Measurements from ENCODE around the gene CACNA1A.
A peak's percentile ranks its signal among the peaks of the same experiment; 100 is the strongest.
"Not testable (repeated sequence)": the region's sequence is repeated elsewhere in the genome, so short reads cannot be mapped to it uniquely, and the experiment has no call there.

The CACNA1A gene

GRCh38 chr19:13492128-13492527 is 14.2 kb downstream of the CACNA1A start:
- DNase-seq = peak; percentile 5

GRCh38 chr19:13487985-13488384 is 18.3 kb downstream of the CACNA1A start:
- no peak for DNase-seq

- DNase-seq = no peak
Observed at GRCh38 chr19:13484166-13484565, 22.1 kb downstream of the CACNA1A start.

DNA sequence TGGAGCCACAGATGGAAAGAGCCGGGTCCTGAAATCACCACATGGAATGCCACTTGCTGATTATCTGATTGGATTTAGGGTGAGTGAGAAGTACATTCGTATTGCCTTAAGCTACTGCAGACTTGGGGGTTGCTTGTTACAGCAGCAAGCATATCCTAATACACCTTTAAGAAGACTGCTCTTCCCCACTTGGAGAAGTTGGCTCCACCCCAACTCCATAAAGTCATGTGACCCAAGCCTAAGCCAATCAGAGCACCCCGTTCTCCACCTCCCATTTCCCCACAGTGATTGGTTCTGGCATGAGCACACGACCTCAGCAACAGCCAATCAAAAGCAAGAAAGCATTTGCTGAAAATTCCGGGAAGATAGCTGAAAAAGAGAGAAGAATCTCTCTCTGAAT is 23.1 kb downstream of the CACNA1A start:
- DNase-seq = no peak

DNA sequence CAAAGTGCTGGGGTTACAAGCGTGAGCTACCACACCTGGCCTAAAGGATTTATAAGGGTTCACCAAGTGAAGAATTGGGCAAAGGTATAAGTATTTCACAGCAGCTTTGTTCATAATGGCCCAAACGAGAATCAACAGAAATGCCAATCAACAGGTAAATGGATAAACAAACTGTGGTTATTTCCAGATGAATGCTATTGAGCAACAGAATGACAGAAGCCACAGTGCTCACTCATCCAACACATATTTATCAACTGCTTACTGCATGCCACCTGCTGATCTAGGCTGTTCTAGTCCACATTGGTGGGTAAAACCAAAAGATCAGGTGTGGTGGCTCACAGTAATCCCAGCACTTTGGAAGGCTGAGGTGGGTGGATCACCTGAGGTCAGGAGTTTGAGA is 27.7 kb downstream of the CACNA1A start:
- DNase-seq = no peak

- no peak for DNase-seq
Observed at GRCh38 chr19:13476071-13476470, 30.2 kb downstream of the CACNA1A start.

GRCh38 chr19:13475044-13475443 is 31.2 kb downstream of the CACNA1A start:
- no peak for DNase-seq

- DNase-seq = no peak
Observed at GRCh38 chr19:13466697-13467096, 39.6 kb downstream of the CACNA1A start.

DNA sequence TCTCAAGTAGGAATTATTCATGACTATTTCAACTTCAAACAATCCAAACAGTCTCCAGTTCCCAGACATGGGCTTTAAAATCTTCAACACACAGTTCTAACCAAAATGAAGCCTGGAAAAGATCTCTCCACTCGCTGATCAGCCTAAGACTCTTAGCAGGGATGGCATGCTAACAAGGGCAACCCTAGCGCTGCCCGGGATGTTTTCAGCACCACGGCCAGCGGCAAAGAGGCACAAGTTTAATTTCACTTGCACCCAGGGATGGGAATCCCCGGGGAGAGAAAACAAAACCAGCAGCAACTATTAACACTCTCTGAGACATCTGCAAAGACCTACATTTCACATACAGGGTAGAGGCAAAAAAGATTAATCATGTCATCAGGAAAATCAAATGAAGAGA is 43.0 kb downstream of the CACNA1A start:
- peak; percentile 9 for DNase-seq

GRCh38 chr19:13461536-13461935 is 44.7 kb downstream of the CACNA1A start:
- DNase-seq = no peak

DNA sequence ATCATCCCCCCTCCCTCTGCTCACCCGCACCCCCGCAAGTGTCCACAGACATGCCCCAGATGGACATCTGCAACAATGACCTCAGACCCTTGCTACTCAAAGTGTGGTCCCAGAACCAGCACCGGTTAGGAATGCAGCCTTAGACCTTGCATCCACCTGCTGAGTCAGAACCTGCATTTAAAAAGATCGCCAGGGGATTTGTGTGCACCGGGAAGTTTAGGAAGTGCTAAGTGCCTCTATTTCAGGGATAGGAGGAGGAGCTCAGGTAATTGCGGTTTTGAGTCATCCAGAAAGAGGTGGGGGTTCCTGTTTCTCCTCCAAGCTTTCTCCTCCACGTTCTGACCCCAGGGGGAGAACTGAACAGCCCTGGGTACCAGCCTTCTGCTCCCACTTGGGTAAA is 46.2 kb downstream of the CACNA1A start:
- DNase-seq = no peak

- no peak for DNase-seq
Observed at GRCh38 chr19:13459351-13459750, 46.9 kb downstream of the CACNA1A start.

DNA sequence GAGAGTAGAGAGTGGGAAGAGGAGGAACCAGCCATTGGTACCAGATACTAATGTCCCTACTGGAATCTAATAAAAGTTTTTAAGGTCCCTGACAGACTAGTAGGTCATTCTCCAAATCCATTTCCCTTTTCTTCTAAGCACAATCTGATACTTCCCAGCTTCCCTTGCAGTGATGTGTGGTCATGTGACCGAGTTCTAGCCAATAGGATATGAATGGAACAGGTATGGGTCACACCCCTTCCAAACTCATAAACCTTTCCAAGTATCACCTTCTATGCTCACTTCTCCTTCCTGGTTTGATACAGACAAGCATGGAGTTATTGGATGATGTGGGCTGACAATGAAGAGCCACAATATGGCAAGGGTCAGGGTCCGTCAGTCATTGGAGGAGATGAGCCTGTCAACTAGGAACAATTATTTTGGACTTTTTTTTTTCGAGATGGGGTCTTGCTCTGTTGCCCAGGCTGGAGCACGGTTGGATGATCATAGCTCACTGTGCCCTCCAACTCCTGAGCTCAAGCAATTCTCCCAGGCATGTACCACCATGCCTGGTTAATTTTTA is 54.8 kb downstream of the CACNA1A start:
- no peak for DNase-seq

GRCh38 chr19:13447978-13448377 is 58.3 kb downstream of the CACNA1A start:
- no peak for DNase-seq

DNA sequence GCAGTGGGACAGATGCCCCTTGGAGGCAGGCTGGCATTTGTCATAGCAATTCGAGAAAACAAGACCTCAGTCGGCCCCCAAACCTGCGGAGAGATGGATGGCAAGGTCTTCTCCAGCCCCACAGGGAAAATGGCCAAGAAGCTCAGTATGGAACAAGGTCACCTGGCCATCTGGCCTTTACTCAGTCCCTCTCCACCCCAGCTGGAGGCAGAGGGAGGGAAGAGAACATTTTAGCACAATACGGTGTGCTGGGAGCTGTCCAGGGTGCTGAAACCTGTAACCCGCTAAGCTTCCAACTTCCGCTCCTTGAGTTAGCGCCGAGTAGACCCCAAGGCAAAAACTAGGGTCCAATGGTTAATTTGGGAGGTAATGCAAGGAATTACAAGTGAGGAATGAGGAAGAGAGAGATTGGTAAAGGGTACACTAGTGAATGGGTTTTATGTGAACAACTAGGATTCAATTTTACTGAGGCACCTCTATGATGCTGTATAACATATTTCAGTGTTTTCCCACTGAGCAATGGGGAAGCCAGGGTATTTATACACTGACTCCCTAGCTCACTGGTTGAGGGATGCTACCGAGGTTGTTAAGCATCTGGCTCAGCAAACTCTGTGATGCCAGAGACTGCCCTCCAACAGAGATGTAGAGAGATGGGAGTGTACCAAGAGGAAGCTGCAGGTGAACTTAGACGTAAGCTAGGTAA is 64.3 kb downstream of the CACNA1A start:
- no peak for DNase-seq

GRCh38 chr19:13437919-13438618 is 68.2 kb downstream of the CACNA1A start:
- no peak for DNase-seq

GRCh38 chr19:13436352-13436751 is 69.9 kb downstream of the CACNA1A start:
- DNase-seq = no peak

DNA sequence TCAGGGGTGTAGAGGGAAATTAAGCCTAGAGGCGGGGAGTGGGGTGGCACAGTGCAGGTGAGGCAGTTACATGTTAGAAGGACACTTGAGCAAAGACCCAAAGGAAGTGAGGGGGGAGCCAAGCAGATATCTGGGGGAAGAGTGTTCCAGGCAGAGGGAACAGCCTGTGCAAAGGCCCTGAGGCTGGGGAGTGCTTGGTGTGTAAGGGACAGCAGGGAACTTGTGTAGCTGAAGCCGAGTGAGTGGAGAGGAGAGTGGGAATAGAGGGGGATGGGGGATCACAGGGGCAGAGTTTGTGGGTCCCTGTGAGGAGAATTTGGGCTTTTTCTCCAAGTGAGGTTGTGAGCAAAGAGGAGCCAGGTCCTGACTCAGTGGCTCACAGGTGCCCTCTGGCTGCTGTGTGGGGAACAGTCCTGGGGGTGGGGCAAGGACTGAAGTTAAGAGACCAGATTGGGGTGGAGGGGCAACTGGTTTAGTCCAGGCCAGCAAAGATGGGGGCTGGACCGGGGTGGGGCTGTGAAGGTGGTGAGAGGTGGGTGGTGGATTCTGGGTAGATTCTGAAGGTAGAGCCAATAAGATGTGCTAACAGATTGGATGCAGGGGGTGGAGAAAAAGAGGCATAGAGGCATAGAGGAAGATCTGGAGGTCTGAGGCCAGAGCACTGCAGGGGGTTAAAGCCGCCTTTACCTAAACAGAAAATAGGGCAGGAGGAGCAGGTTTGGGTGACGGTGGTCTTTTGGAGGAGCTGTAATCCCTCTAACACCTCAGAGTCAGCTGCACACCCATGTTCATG is 75.3 kb downstream of the CACNA1A start:
- peak; percentile 7 for DNase-seq

- no peak for DNase-seq
Observed at GRCh38 chr19:13429563-13429962, 76.7 kb downstream of the CACNA1A start.

GRCh38 chr19:13428352-13428751 is 77.9 kb downstream of the CACNA1A start:
- no peak for DNase-seq

DNA sequence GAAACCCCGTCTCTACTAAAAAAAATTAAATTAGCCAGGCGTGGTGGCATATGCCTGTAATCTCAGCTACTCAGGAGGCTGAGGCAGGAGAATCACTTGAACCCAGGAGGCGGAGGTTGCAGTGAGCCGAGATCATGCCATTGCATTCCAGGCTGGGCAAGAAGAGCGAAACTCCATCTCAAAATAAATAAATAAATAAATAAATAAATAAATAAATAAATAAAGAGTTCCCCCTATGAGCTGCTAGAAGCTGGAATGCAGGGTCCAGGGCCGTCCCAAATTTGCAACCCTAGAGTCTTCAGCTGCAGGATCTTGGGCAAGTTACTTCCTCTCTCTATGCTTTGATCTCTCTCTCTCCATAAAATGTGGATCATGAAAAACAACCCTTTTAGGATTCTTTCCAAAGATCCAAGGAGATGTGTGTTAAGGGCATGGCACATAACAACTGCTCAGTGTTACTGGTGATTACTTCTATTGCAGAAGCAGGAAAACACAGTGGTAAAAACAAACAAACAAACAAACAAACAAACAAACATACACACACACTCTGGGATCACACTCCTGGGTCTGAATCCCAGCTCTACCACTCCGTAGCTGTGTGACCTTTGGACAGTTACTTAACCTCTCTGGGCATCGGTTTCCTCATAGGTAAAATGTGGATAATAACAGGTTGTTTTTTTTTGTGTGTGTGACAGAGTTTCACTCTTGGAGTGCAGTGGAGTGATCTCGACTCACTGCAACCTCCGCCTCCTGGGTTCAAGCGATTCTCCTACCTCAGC is 78.8 kb downstream of the CACNA1A start:
- DNase-seq = no peak

- DNase-seq = not testable (repeated sequence)
Observed at GRCh38 chr19:13425875-13426274, 80.4 kb downstream of the CACNA1A start.

DNA sequence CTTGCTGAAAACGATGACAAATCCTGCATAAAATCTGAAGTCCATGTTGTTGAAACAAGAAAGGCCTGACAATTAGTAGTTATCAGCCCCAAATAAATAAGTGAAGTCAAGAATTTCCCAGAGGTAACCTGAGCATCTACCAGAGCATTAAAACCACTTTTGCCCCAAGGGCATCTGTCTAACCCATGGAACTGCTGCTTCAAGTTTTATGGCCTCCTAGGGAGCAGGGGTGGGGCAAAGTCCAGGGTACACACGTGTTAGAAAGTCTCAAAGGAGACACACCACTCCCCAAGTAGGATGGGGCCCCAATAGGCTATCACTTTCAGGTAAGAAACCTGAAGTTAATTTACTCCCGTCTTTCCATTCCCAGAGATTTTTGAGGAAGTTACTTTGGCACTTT is 81.1 kb downstream of the CACNA1A start:
- no peak for DNase-seq
